Trophoblast cell (in vitro differentiated cells and primary cell): ENCODE data around the gene RAB6B.

Experiments
- DNase-seq, 2 donors: peaks; one replicate each; pipeline ENCODE4 v3.0.0-alpha.2; 2016
- H2AFZ ChIP-seq: 2 replicates; pipeline ENCODE4 v1.6.1; 2013; ENCODE audit warnings: low read length, moderate library complexity, mild to moderate bottlenecking; ENCODE audit not compliant: insufficient read depth, poor library complexity
- H2AK5ac ChIP-seq: 2 replicates; pipeline ENCODE4 v1.6.1; 2013; ENCODE audit warnings: mild to moderate bottlenecking, low read length
- H2BK120ac ChIP-seq: 2 replicates; pipeline ENCODE4 v1.6.1; 2013; ENCODE audit warnings: low read length, mild to moderate bottlenecking, moderate library complexity; ENCODE audit not compliant: insufficient read depth, poor library complexity
- H2BK12ac ChIP-seq: 2 replicates; pipeline ENCODE4 v1.6.1; 2013; ENCODE audit warnings: mild to moderate bottlenecking, low read length, moderate library complexity
- H2BK5ac ChIP-seq: 2 replicates; pipeline ENCODE4 v1.6.1; 2013; ENCODE audit warnings: low read length, low read depth, moderate library complexity, mild to moderate bottlenecking; ENCODE audit not compliant: poor library complexity
- H3K14ac ChIP-seq: 2 replicates; pipeline ENCODE4 v1.6.1; 2013; ENCODE audit warnings: mild to moderate bottlenecking, low read length
- H3K18ac ChIP-seq: 2 replicates; pipeline ENCODE4 v1.6.1; 2013; ENCODE audit warnings: mild to moderate bottlenecking, low read length
- H3K23ac ChIP-seq: 2 replicates; pipeline ENCODE4 v1.6.1; 2013; ENCODE audit warnings: low read length
- H3K27ac ChIP-seq: 2 replicates; pipeline ENCODE4 v1.5.1; 2013; ENCODE audit warnings: low read depth, mild to moderate bottlenecking, inconsistent platforms, low read length, moderate library complexity
- H3K27me3 ChIP-seq: 2 replicates; pipeline ENCODE4 v1.6.1; 2013; ENCODE audit warnings: inconsistent platforms, mild to moderate bottlenecking, low read length, moderate library complexity; ENCODE audit not compliant: insufficient read depth
- H3K36me3 ChIP-seq, 2 experiments: 1 replicate in 1 of 2; 2 replicates in 1 of 2; pipeline ENCODE4 v1.6.1; 2013; ENCODE audit warnings: low read length in 2 of 2, mild to moderate bottlenecking in 2 of 2, moderate library complexity in 1 of 2; ENCODE audit not compliant: insufficient read depth in 2 of 2, control insufficient read depth in 1 of 2
- H3K4ac ChIP-seq: 2 replicates; pipeline ENCODE4 v1.6.1; 2013; ENCODE audit warnings: low read depth, mild to moderate bottlenecking, low read length, moderate library complexity
- H3K4me1 ChIP-seq, 2 experiments: 1 replicate in 1 of 2; 2 replicates in 1 of 2; pipeline ENCODE4 v1.6.1; 2013; ENCODE audit warnings: low read length in 2 of 2, mild to moderate bottlenecking in 2 of 2, moderate library complexity in 1 of 2; ENCODE audit not compliant: insufficient read depth in 2 of 2, control insufficient read depth in 1 of 2
- H3K4me2 ChIP-seq: 2 replicates; pipeline ENCODE4 v1.6.1; 2013; ENCODE audit warnings: inconsistent platforms, mild to moderate bottlenecking, low read length, moderate library complexity
- H3K4me3 ChIP-seq: 2 replicates; pipeline ENCODE4 v1.5.1; 2013; ENCODE audit warnings: mild to moderate bottlenecking, low read depth, low read length, inconsistent platforms
- H3K79me1 ChIP-seq: one replicate; pipeline ENCODE4 v1.6.1; 2013; ENCODE audit warnings: low read length
- H3K79me2 ChIP-seq: 2 replicates; pipeline ENCODE4 v1.6.1; 2013; ENCODE audit warnings: low read length, mild to moderate bottlenecking; ENCODE audit not compliant: control insufficient read depth, insufficient read depth, poor library complexity
- H3K9ac ChIP-seq: 2 replicates; pipeline ENCODE4 v1.6.1; 2013; ENCODE audit warnings: mild to moderate bottlenecking, low read length
- H3K9me3 ChIP-seq: 2 replicates; pipeline ENCODE4 v1.6.1; 2013; ENCODE audit warnings: low read depth, mild to moderate bottlenecking, control low read depth, inconsistent platforms, low read length; ENCODE audit not compliant: insufficient read depth
- H4K12ac ChIP-seq: 2 replicates; pipeline ENCODE4 v1.6.1; 2013; ENCODE audit warnings: low read depth, mild to moderate bottlenecking, low read length, moderate library complexity
- H4K8ac ChIP-seq: 2 replicates; pipeline ENCODE4 v1.6.1; 2013; ENCODE audit warnings: low read depth, mild to moderate bottlenecking, low read length, moderate library complexity
- H4K91ac ChIP-seq: one replicate; pipeline ENCODE4 v1.6.1; 2013; ENCODE audit warnings: low read depth, mild to moderate bottlenecking, low read length, moderate library complexity
- WGBS: extraction: QIAGEN DNeasy Blood & Tissue Kit; methylation state at CpG from one replicate; pipeline ENCODE4 v1.1.7; 2013; ENCODE audit warnings: missing lambda C conversion rate; ENCODE audit not compliant: insufficient read length, insufficient coverage; ENCODE audit errors: extremely low coverage; 5-methylcytosine and 5-hydroxymethylcytosine counted together

Gene RAB6B

DNA sequence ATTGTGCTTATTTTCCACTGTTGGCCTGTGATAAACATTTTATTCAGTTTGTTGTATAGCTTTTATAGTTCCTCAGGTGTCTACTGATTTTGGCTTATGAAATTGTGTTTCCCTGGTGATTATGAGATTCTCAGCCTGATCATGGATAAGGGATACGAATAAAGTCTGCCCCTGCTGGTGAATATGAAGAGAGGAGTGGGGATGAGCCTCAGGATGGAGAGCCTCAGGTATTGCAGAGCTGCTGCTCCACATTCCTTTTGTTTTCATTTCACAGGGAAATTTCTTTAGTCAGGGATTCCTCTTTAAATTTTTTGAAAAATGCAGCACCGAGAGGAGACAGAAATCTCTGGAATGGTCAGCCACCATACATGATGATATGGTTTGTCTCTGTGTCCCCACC, 14.7 kb upstream of the RAB6B start:
- Histone ChIP-seq H3K27ac (no peak overlapping the region), H3K79me2 (no peaks in the 10 kb centered on the region), H3K9ac (no peak overlapping the region), H4K12ac (no peak overlapping the region), H4K8ac (no peak overlapping the region), H3K4me1 (no peaks in the 10 kb centered on the region), H3K18ac (no peak overlapping the region), H3K4ac (no peak overlapping the region), H3K36me3 (no peaks in the 10 kb centered on the region), H4K91ac (no peak overlapping the region), H3K14ac (no peak overlapping the region), H2BK12ac (no peak overlapping the region), H3K79me1 (no peaks in the 10 kb centered on the region), H3K9me3 (no peaks in the 10 kb centered on the region), H3K4me3 (no peak overlapping the region), H2AK5ac (no peak overlapping the region), H3K27me3 (no peaks in the 10 kb centered on the region), H3K4me2 (no peak overlapping the region), H2BK5ac (no peak overlapping the region), H3K23ac (no peak overlapping the region), H2BK120ac (no peak overlapping the region), H2AFZ (no peak overlapping the region)
- no CpG with 5 or more reads among the region's 2 CpGs for WGBS
- DNase-seq, result peak; percentile 42 to 86

DNA sequence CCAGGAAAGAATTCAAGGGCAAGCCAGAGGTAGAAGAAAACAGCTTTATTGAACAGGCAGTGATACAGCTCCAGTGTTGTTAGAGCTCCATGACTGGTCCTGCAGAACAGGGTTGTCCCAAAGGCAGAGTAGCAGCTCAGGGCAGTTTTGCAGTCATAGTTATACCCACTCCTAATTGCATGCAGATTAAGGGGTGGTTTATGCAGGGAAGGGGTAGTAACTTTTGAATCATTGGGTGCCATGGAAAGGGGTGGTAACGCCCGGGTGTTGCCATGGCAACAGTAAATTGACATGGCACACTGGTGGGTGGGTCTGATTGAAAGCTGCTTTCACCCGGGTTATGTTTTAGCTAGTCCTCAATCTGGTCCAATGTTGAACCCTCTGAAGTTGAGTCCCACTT, 9.7 kb upstream of the RAB6B start:
- Histone ChIP-seq H3K27ac (no peak overlapping the region), H3K36me3 (no peaks in the 10 kb centered on the region), H3K79me2 (no peaks in the 10 kb centered on the region), H4K8ac (no peak overlapping the region), H3K4ac (no peak overlapping the region), H2BK120ac (no peak overlapping the region), H2AFZ (no peak overlapping the region), H3K9me3 (no peaks in the 10 kb centered on the region), H3K4me2 (no peak overlapping the region), H3K23ac (no peak overlapping the region), H2BK5ac (no peak overlapping the region), H3K4me3 (no peak overlapping the region), H4K12ac (no peak overlapping the region), H3K79me1 (no peaks in the 10 kb centered on the region), H3K27me3 (no peaks in the 10 kb centered on the region), H4K91ac (no peak overlapping the region), H3K4me1 (no peaks in the 10 kb centered on the region), H3K18ac (no peak overlapping the region), H2BK12ac (no peak overlapping the region), H2AK5ac (no peak overlapping the region), H3K9ac (no peak overlapping the region), H3K14ac (no peak overlapping the region)
- DNase-seq, result no peak
- WGBS, result no CpG with 5 or more reads among the region's 3 CpGs

DNA sequence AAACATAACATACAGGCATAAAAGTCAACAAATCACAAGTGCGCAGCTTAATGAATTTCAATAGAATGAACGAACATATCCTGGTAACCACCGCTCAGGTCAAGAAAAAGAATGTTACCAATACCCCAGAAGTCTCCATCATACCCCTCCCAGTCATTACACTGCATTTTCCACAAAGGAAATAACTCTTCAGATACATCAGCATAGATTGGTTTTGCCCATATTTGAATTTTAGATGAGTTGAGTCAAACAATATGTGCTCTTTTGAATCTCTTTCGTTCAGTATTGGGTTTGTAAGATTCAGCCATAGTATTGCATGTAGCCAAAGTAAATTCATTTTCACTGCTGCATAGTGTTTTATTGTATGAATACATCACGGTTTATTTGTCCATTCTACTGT, 6.2 kb upstream of the RAB6B start:
- no CpG with 5 or more reads among the region's 5 CpGs for WGBS
- H3K27ac ChIP-seq, result no peak overlapping the region
- H3K18ac ChIP-seq, result no peak overlapping the region
- H3K36me3 ChIP-seq, result no peaks in the 10 kb centered on the region
- no peaks in the 10 kb centered on the region for H3K79me2 ChIP-seq
- no peak for DNase-seq
- no peak overlapping the region for H3K4me3 ChIP-seq
- no peak overlapping the region for H2BK5ac ChIP-seq
- H2BK120ac ChIP-seq, result no peak overlapping the region
- no peaks in the 10 kb centered on the region for H3K4me1 ChIP-seq
- no peak overlapping the region for H2BK12ac ChIP-seq
- H2AFZ ChIP-seq, result no peak overlapping the region
- no peak overlapping the region for H3K9ac ChIP-seq
- no peaks in the 10 kb centered on the region for H3K79me1 ChIP-seq
- no peak overlapping the region for H3K4me2 ChIP-seq
- peaks cover 3% of the 10 kb centered on the region for H3K27me3 ChIP-seq
- no peak overlapping the region for H3K4ac ChIP-seq
- H4K8ac ChIP-seq, result no peak overlapping the region
- H2AK5ac ChIP-seq, result no peak overlapping the region
- H3K9me3 ChIP-seq, result no peaks in the 10 kb centered on the region
- no peak overlapping the region for H3K14ac ChIP-seq
- no peak overlapping the region for H4K12ac ChIP-seq
- H3K23ac ChIP-seq, result no peak overlapping the region
- no peak overlapping the region for H4K91ac ChIP-seq

DNA sequence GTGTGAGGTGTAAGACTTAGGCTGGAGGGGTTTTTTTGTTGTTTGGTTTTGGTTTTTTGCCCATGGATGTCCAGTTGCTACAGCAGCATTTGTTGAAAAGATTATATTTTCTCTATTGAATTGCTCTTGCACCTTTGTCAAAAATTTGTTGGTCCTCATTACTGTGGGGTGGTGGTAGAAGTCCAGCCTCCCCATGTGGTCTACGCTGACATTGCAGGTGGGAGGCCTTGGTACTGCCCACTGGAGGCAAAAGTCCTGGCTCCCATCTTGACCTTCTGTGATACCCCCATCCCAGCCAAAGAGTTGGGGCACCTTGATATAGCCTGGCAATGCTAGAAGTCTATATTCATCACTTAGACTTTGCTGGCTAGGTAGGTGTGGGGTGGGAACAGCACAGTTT, 5.4 kb upstream of the RAB6B start:
- Histone ChIP-seq H3K23ac (no peak overlapping the region), H3K27me3 (peaks cover 9% of the 10 kb centered on the region), H3K4me3 (no peak overlapping the region), H3K9ac (no peak overlapping the region), H3K9me3 (no peaks in the 10 kb centered on the region), H3K4me1 (peaks cover 0 to 1% of the 10 kb centered on the region in 2 experiments), H3K79me2 (no peaks in the 10 kb centered on the region), H4K12ac (no peak overlapping the region), H2BK12ac (no peak overlapping the region), H4K91ac (no peak overlapping the region), H3K18ac (no peak overlapping the region), H2BK5ac (no peak overlapping the region), H3K4ac (no peak overlapping the region), H3K36me3 (no peaks in the 10 kb centered on the region), H4K8ac (no peak overlapping the region), H2AK5ac (no peak overlapping the region), H2AFZ (no peak overlapping the region), H3K14ac (no peak overlapping the region), H3K4me2 (no peak overlapping the region), H3K79me1 (no peaks in the 10 kb centered on the region), H3K27ac (no peak overlapping the region), H2BK120ac (no peak overlapping the region)
- DNase-seq, result no peak
- WGBS, result no CpG with 5 or more reads among the region's 1 CpG
